Endothelial cell of umbilical vein (primary cell): ENCODE results near the gene TGFBR2. TPM values are rescaled to one million over a fixed set of nuclear protein-coding genes. Genes with fewer than 3 reads are reported as not detected.

Experiments used
- BruUV-seq: library from RNA; stranded (reverse); fragments of 400-500 nt; replicated peaks from 2 replicates; lab custom pipeline; 2021; lab: Mats Ljungman, UMichigan
- CTCF ChIA-PET: fragments of 300-600, 350-600 bp; sonication (Branson Sonifier 250); formaldehyde crosslinking; loops from one replicate; lab custom pipeline; 2021; ENCODE audit warnings: antibody characterized with exemption, inconsistent platforms; lab: Charles Lee
- POLR2A ChIA-PET: fragments of 300-600, 350-600 bp; sonication (Branson Sonifier 250); formaldehyde crosslinking; loops from one replicate; lab custom pipeline; 2021; ENCODE audit warnings: antibody characterized with exemption, inconsistent platforms; lab: Charles Lee
- DNase-seq: peaks from one replicate; pipeline ENCODE4 v3.0.0-alpha.2; 2011; ENCODE audit warnings: low read depth, low spot score
- FAIRE-seq: peaks from 2 replicates; lab custom pipeline; 2011; peaks lifted over from hg19 to GRCh38; lab: Jason Lieb, UNC
- H2AFZ ChIP-seq: 2 replicates; pipeline ENCODE4 v1.6.0; 2012; ENCODE audit warnings: low read depth, low read length, control low read depth, inconsistent platforms
- H3K27ac ChIP-seq: 2 replicates; pipeline ENCODE4 v1.5.1; 2011; ENCODE audit warnings: low read depth, mild to moderate bottlenecking, control low read depth, low read length, moderate library complexity; ENCODE audit not compliant: insufficient read depth
- H3K27me3 ChIP-seq, 2 experiments: 2 replicates each; pipeline versions ENCODE4 v1.6.0 to v1.6.1; 2011; ENCODE audit warnings: low read length in 2 of 2, mixed read lengths in 1 of 2; ENCODE audit not compliant: control insufficient read depth in 2 of 2, insufficient read depth in 2 of 2
- H3K36me3 ChIP-seq, 2 experiments: 2 replicates in 1 of 2; 3 replicates in 1 of 2; pipeline ENCODE4 v1.5.1; 2011; ENCODE audit warnings: low read length in 2 of 2, mild to moderate bottlenecking in 1 of 2, moderate library complexity in 1 of 2; ENCODE audit not compliant: control insufficient read depth in 2 of 2, insufficient read depth in 2 of 2; ENCODE audit errors: extremely low read depth in 1 of 2
- H3K4me1 ChIP-seq: 3 replicates; pipeline ENCODE4 v1.5.1; 2011; ENCODE audit warnings: mild to moderate bottlenecking, low read length; ENCODE audit not compliant: control insufficient read depth, insufficient read depth; ENCODE audit errors: extremely low read depth
- H3K4me2 ChIP-seq: 2 replicates; pipeline ENCODE4 v1.6.1; 2011; ENCODE audit warnings: low read length, control low read depth, mixed read lengths; ENCODE audit not compliant: insufficient read depth
- H3K4me3 ChIP-seq, 3 experiments: fragments of 200-600 bp in 1 of 3; sonication (generic), shearing (Covaris generic) in 1 of 3; replicated peaks in 1 of 3; 2 replicates each; pipeline ENCODE4 v1.5.1; 2011 to 2016; ENCODE audit warnings: control low read depth in 3 of 3, low read length in 3 of 3, mild to moderate bottlenecking in 2 of 3, inconsistent platforms in 1 of 3, low read depth in 1 of 3, moderate library complexity in 1 of 3; ENCODE audit not compliant: insufficient read depth in 1 of 3
- H3K79me2 ChIP-seq: 2 replicates; pipeline ENCODE4 v1.6.0; 2012; ENCODE audit warnings: low read length, inconsistent platforms; ENCODE audit not compliant: control insufficient read depth, insufficient read depth
- H3K9ac ChIP-seq: replicated peaks from 2 replicates; pipeline ENCODE3; 2011; ENCODE audit warnings: low read length, control low read depth; ENCODE audit not compliant: insufficient read depth; ENCODE audit errors: extremely low read depth
- H3K9me1 ChIP-seq: replicated peaks from 3 replicates; pipeline ENCODE4 v1.6.0; 2011; ENCODE audit warnings: mild to moderate bottlenecking, low read length; ENCODE audit not compliant: control insufficient read depth, insufficient read depth; ENCODE audit errors: extremely low read depth
- H3K9me3 ChIP-seq: replicated peaks from 2 replicates; pipeline ENCODE4 v1.5.1; 2012; ENCODE audit warnings: low read length, inconsistent platforms; ENCODE audit not compliant: control insufficient read depth, insufficient read depth
- H4K20me1 ChIP-seq: replicated peaks from 2 replicates; pipeline ENCODE3; 2011; ENCODE audit warnings: mild to moderate bottlenecking, low read length; ENCODE audit not compliant: control insufficient read depth, insufficient read depth; ENCODE audit errors: extremely low read depth
- EZH2 ChIP-seq: IDR thresholded peaks from 2 replicates; pipeline ENCODE4 v1.6.1; 2012; ENCODE audit warnings: borderline replicate concordance, low read depth, mild to moderate bottlenecking, moderate library complexity, low read length, inconsistent platforms; ENCODE audit not compliant: severe bottlenecking
- FOS ChIP-seq: IDR thresholded peaks from 2 replicates; pipeline ENCODE4 v1.6.1; 2011; ENCODE audit warnings: mild to moderate bottlenecking, low read length, moderate library complexity, borderline replicate concordance; ENCODE audit not compliant: insufficient read depth
- MAX ChIP-seq: IDR thresholded peaks from 2 replicates; pipeline ENCODE4 v1.6.1; 2011; ENCODE audit not compliant: insufficient read depth, insufficient read length
- POLR2AphosphoS5 ChIP-seq: IDR thresholded peaks from 2 replicates; pipeline ENCODE4 v1.6.1; 2012; ENCODE audit warnings: low read depth, mild to moderate bottlenecking, control low read depth, low read length, moderate library complexity; ENCODE audit not compliant: insufficient read depth
- dilution Hi-C: fragments of 300-500 bp; cut with MboI; formaldehyde crosslinking; loops from one replicate; pipeline ENCODE4 v1.15.0; 2019; ENCODE audit warnings: low sequenced_read_pairs; ENCODE audit not compliant: extremely low pct_ligation_motif_present
- intact Hi-C: fragments of 100-400 bp; cut with micrococcal nuclease; formaldehyde crosslinking; loops from one replicate; pipeline ENCODE4 v1.10.0; 2022
- polyA plus RNA-seq, 4 experiments: library from polyadenylated mRNA; depleted of rRNA in 3 of 4; stranded (reverse) in 3 of 4; unstranded in 1 of 4; fragments of >200 nt; gene quantifications; 2 replicates each; pipeline versions ENCODE4 v1.2.1 to v1.2.3, GENCODE V29; 2011 to 2012; ENCODE audit warnings: missing spikeins in 1 of 4
- total RNA-seq: library from RNA; stranded (reverse); gene quantifications from 2 replicates; pipeline ENCODE4 v1.2.3, GENCODE V29; 2021

The TGFBR2 gene
- total and polyA plus RNA-seq, 2 donors (not counting 3 experiments of a cell fraction or from before 2014, with no cell fraction given): 227 to 250 TPM

- CTCF ChIA-PET: interaction anchor here (1.1 to 1.6 kb wide), 3 partner anchors 11 to 634 kb away, joined by 3 to 7 read pairs (median 4); no protein-coding TSS in a partner anchor
- Histone ChIP-seq H2AFZ (no peak overlapping the region), H3K9ac (no peak overlapping the region), H4K20me1 (no peaks in the 10 kb centered on the region), H3K4me3 (no peak overlapping the region), H3K27me3 (no peaks in the 10 kb centered on the region), H3K9me3 (no peaks in the 10 kb centered on the region), H3K4me1 (peaks cover 66% of the 10 kb centered on the region), H3K27ac (no peak overlapping the region), H3K79me2 (peaks cover 73% of the 10 kb centered on the region), H3K4me2 (no peak overlapping the region), H3K36me3 (peaks cover 34 to 68% of the 10 kb centered on the region in 2 experiments), H3K9me1 (no peaks in the 10 kb centered on the region)
- peak; percentile 6 for TF ChIP-seq POLR2AphosphoS5
- no peak for TF ChIP-seq MAX
- dilution Hi-C loops (no loop called here), intact Hi-C loops (no loop called here)
- DNase-seq (no peak), FAIRE-seq (peak; percentile 42)
- POLR2A ChIA-PET: no interaction called here
- BruUV-seq: no TSS peak
Observed at GRCh38 chr3:30676424-30677346, 70.3 kb downstream of the TGFBR2 start.

- no peak for FAIRE-seq
- dilution Hi-C loops: no loop called here
Observed at GRCh38 chr3:30677347-30677685, 70.9 kb downstream of the TGFBR2 start.

More at GRCh38 chr3:30677347-30677685, 70.9 kb downstream of the TGFBR2 start:
- Histone ChIP-seq H3K4me2 (no peak overlapping the region), H3K9me1 (no peaks in the 10 kb centered on the region), H3K4me1 (peaks cover 72% of the 10 kb centered on the region), H3K36me3 (peaks cover 28 to 62% of the 10 kb centered on the region in 2 experiments), H3K9me3 (no peaks in the 10 kb centered on the region), H2AFZ (no peak overlapping the region), H3K9ac (no peak overlapping the region), H4K20me1 (no peaks in the 10 kb centered on the region), H3K27ac (no peak overlapping the region), H3K79me2 (peaks cover 66% of the 10 kb centered on the region), H3K4me3 (no peak overlapping the region), H3K27me3 (no peaks in the 10 kb centered on the region)
- no peak for DNase-seq
- BruUV-seq: no TSS peak
- TF ChIP-seq FOS (no peak), EZH2 (no peak), POLR2AphosphoS5 (peak; percentile 10), MAX (no peak)
- POLR2A ChIA-PET: no interaction called here
- CTCF ChIA-PET: interaction anchor here (1.0 to 1.6 kb wide), 4 partner anchors 11 to 635 kb away, joined by 3 to 7 read pairs (median 4); no protein-coding TSS in a partner anchor
- intact Hi-C loops: no loop called here
